Activated CD8-positive, alpha-beta T cell treated with anti-CD3 and anti-CD28 coated beads for 36 hours (primary cell): ENCODE results near the gene HYOU1. TPM values are rescaled to one million over a fixed set of nuclear protein-coding genes. Genes with fewer than 3 reads are reported as not detected.
A peak's percentile ranks its signal among the peaks of the same experiment; 100 is the strongest.
"Not testable (repeated sequence)": the region's sequence is repeated elsewhere in the genome, so short reads cannot be mapped to it uniquely, and the experiment has no call there.

Experiments used
- ATAC-seq: fragments of 200-7000 bp; cut with Tn5 transposase; one replicate; pipeline ENCODE4 v1.10.0; 2021; ENCODE audit warnings: mild to moderate bottlenecking, moderate library complexity
- CTCF ChIA-PET: fragments of 350-600 bp; sonication (Branson Sonifier 250); formaldehyde crosslinking; loops from one replicate; lab custom pipeline; 2021; ENCODE audit warnings: antibody characterized with exemption; lab: Charles Lee
- POLR2A ChIA-PET: fragments of 350-600 bp; sonication (Branson Sonifier 250); formaldehyde crosslinking; loops from one replicate; lab custom pipeline; 2021; ENCODE audit warnings: antibody characterized with exemption; lab: Charles Lee
- DNase-seq: peaks from one replicate; pipeline ENCODE4 v3.0.0-alpha.2; 2020
- H3K27ac Mint-ChIP-seq: one replicate; pipeline ENCODE4 v1.8.0; 2021; ENCODE audit warnings: mild to moderate bottlenecking, mixed read lengths
- H3K27me3 Mint-ChIP-seq: one replicate; pipeline ENCODE4 v1.8.0; 2021; ENCODE audit warnings: mixed read lengths
- H3K36me3 Mint-ChIP-seq: one replicate; pipeline ENCODE4 v1.8.0; 2021; ENCODE audit warnings: low read depth, mixed read lengths
- H3K4me1 Mint-ChIP-seq: one replicate; pipeline ENCODE4 v1.8.0; 2021; ENCODE audit warnings: low read depth, mixed read lengths
- H3K4me3 Mint-ChIP-seq: one replicate; pipeline ENCODE4 v1.8.0; 2021; ENCODE audit warnings: mild to moderate bottlenecking, moderate library complexity, mixed read lengths
- H3K9me3 Mint-ChIP-seq: one replicate; pipeline ENCODE4 v1.8.0; 2021; ENCODE audit warnings: mixed read lengths
- intact Hi-C: fragments of 100-400 bp; cut with micrococcal nuclease; formaldehyde crosslinking; loops from one replicate; pipeline ENCODE4 v1.10.0; 2022
- total RNA-seq, 2 experiments: library from RNA; stranded (reverse); gene quantifications; one replicate each; pipeline ENCODE4 v1.2.3, GENCODE V29; 2021
- TF ChIP-seq, protein P1 (sequence below): fragments of 200-600 bp; IDR thresholded peaks from one replicate; pipeline ENCODE4 v1.8.0; 2022; ENCODE audit warnings: antibody characterized with exemption, mild to moderate bottlenecking

The HYOU1 gene
- total RNA-seq, 2 experiments from 2014 or later = 92.4 to 101 TPM

DNA sequence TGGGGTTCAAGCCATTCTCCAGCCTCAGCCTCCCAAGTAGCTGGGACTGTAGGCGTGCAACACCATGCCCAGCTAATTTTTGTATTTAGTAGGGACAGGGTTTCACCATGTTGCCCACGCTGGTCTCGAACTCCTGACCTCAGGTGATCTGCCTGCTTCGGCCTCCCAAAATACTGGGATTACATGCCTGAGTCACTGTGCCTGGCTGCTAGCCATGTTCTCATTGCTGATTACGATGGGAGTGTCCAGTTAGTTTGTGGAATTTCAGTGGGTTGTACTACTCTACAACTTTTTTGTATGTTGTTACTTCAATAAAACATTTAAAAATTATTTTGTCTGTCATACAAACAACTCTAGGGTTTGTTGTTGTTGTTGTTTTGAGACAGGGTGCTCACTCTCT is 5.8 kb upstream of the HYOU1 start:
- H3K27me3 Mint-ChIP-seq = no peaks in the 10 kb centered on the region
- H3K27ac Mint-ChIP-seq = no peak overlapping the region
- H3K4me1 Mint-ChIP-seq = peaks cover 28% of the 10 kb centered on the region
- intact Hi-C loops = no loop called here
- DNase-seq (no peak), ATAC-seq (no peak)
- ChIA-PET POLR2A (no interaction called here), CTCF (no interaction called here)
- TF ChIP-seq, protein P1, sequence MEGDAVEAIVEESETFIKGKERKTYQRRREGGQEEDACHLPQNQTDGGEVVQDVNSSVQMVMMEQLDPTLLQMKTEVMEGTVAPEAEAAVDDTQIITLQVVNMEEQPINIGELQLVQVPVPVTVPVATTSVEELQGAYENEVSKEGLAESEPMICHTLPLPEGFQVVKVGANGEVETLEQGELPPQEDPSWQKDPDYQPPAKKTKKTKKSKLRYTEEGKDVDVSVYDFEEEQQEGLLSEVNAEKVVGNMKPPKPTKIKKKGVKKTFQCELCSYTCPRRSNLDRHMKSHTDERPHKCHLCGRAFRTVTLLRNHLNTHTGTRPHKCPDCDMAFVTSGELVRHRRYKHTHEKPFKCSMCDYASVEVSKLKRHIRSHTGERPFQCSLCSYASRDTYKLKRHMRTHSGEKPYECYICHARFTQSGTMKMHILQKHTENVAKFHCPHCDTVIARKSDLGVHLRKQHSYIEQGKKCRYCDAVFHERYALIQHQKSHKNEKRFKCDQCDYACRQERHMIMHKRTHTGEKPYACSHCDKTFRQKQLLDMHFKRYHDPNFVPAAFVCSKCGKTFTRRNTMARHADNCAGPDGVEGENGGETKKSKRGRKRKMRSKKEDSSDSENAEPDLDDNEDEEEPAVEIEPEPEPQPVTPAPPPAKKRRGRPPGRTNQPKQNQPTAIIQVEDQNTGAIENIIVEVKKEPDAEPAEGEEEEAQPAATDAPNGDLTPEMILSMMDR = no peak
- H3K36me3 Mint-ChIP-seq = no peaks in the 10 kb centered on the region
- H3K9me3 Mint-ChIP-seq = no peaks in the 10 kb centered on the region
- no peak overlapping the region for H3K4me3 Mint-ChIP-seq

DNA sequence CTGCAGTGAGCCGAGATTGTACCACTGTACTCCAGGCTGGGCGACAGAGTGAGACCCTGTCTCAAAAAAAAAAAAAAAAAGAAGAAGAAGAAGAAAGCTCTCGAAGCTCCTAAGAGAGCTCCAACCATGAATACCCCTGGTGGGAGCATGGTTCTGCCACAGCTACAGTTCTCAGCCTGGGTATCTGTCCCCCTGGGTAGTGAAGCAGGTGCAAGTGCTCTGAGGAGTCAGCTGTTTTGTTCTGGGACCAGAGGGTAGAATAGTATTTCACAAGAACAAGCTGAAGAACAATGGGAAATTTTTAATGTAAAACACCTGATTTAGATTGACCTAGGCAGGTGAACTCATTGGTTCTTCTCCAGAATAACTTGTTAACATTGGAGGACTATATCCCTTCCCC is 4.3 kb upstream of the HYOU1 start:
- no peaks in the 10 kb centered on the region for H3K9me3 Mint-ChIP-seq
- CTCF ChIA-PET = interaction anchor here (0.7 to 1.1 kb wide), 2 partner anchors 18 to 135 kb away, joined by 3 read pairs; no protein-coding TSS in a partner anchor
- DNase-seq (no peak), ATAC-seq (no peak)
- no peaks in the 10 kb centered on the region for H3K36me3 Mint-ChIP-seq
- intact Hi-C loops = no loop called here
- H3K27me3 Mint-ChIP-seq = no peaks in the 10 kb centered on the region
- TF ChIP-seq, protein P1 = no peak
- peaks cover 22% of the 10 kb centered on the region for H3K4me1 Mint-ChIP-seq
- POLR2A ChIA-PET = interaction anchor here (0.6 to 1.8 kb wide), 4 partner anchors 10 to 1088 kb away, joined by 3 to 6 read pairs (median 4); partner anchors contain the start of gene HMBS
- H3K4me3 Mint-ChIP-seq = no peak overlapping the region
- H3K27ac Mint-ChIP-seq = no peak overlapping the region

DNA sequence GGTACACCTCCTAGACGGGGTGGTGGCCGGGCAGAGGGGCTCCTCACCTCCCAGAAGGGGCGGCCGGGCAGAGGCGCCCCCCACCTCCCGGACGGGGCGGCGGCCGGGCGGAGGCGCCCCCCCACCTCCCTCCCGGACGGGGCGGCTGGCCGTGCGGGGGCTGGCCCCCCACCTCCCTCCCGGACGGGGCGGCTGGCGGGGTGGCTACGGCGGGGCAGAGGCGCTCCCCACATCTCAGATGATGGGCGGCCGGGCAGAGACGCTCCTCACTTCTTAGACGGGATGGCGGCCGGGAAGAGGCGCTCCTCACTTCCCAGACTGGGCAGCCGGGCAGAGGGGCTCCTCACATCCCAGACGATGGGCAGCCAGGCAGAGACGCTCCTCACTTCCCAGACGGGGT is 2.1 kb upstream of the HYOU1 start:
- H3K27ac Mint-ChIP-seq, H3K9me3 Mint-ChIP-seq, CTCF ChIA-PET, intact Hi-C loops, DNase-seq, H3K27me3 Mint-ChIP-seq, H3K4me3 Mint-ChIP-seq, ATAC-seq: not testable (repeated sequence)
- POLR2A ChIA-PET = interaction anchor here (1.5 kb wide), 1 partner anchor 23 kb away, joined by 4 read pairs; no protein-coding TSS in a partner anchor
- Mint-ChIP-seq H3K4me1 (peaks cover 26% of the 10 kb centered on the region), H3K36me3 (peaks cover 20% of the 10 kb centered on the region)

DNA sequence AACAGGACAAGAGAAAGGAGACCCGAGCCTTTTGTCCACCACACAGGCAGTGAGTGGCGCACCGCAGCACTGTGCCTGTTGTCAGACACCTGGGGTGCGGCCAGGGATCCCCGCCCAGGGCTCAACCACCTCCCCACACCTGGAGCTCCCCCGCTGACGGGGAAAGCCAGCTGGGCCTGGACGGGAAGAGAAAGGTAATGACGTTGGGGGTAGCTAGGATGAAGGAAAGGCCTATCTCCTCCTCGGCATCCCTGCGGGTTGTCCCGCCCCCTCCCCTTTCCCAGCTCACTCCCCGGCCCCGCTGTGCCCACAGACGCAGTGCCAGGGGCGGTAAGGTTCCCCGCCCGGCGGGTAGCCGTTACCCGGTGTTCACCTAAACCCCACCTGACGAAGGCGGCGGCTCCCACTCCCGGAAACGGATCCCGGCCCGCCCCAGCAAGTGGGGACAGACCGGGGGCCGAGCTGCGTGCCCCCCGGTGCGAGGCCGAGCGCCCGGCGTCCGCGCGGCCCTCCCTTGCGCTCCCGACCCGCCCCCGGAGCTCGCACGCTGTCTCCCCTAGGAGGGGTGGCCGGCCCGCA is 495 bp downstream of the HYOU1 start:
- no peaks in the 10 kb centered on the region for H3K27me3 Mint-ChIP-seq

DNA sequence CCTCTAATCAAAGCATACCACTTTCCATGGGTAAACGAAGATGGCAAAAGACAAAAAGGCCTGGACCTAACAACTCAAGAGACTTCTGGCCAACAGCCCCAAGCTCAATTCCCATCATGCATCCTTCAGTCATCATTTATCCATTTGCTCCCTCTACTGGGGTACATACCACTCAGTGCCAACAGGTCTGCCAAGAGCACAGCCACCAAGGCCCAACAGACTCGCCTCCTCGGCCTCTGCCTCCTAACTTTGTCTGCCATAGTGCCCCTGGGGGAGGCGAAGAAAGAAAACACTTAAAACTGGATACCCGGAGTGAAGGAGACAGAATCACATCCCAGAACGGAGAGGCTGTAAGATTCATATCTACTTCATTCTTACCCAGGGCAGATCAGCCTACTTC is 1.1 kb downstream of the HYOU1 start:
- H3K36me3 Mint-ChIP-seq = peaks cover 47% of the 10 kb centered on the region
- TF ChIP-seq, protein P1 = peak; percentile 33
- ATAC-seq (no peak), DNase-seq (peak; percentile 30)
- peaks cover 43% of the 10 kb centered on the region for H3K4me1 Mint-ChIP-seq
- intact Hi-C loops = no loop called here
- H3K9me3 Mint-ChIP-seq = no peaks in the 10 kb centered on the region
- POLR2A ChIA-PET = interaction anchor here (0.7 to 3.7 kb wide), 21 partner anchors 8 to 147 kb away, joined by 3 to 26 read pairs (median 8); partner anchors contain the start of genes C2CD2L, CENATAC, RPS25 and SLC37A4
- no peaks in the 10 kb centered on the region for H3K27me3 Mint-ChIP-seq
- peak overlapping the region; percentile 87 for H3K27ac Mint-ChIP-seq
- CTCF ChIA-PET = interaction anchor here (0.8 to 4.3 kb wide), 11 partner anchors 8 to 265 kb away, joined by 3 to 18 read pairs (median 5); partner anchors contain the start of genes HMBS, SLC37A4 and VPS11
- H3K4me3 Mint-ChIP-seq = peak overlapping the region; percentile 86

More for the DNA sequence above, 495 bp downstream of the HYOU1 start:
- H3K4me1 Mint-ChIP-seq = peaks cover 39% of the 10 kb centered on the region
- ChIA-PET POLR2A (interaction anchor here (0.6 to 3.7 kb wide), 27 partner anchors 9 to 208 kb away, joined by 3 to 26 read pairs (median 6); partner anchors contain the start of genes C2CD2L, CENATAC, HINFP and RPS25), CTCF (interaction anchor here (0.6 to 4.3 kb wide), 7 partner anchors 9 to 116 kb away, joined by 3 to 18 read pairs (median 5); partner anchors contain the start of genes SLC37A4 and VPS11)
- H3K4me3 Mint-ChIP-seq = peak overlapping the region; percentile 86
- peaks cover 42% of the 10 kb centered on the region for H3K36me3 Mint-ChIP-seq
- TF ChIP-seq, protein P1 = no peak
- H3K27ac Mint-ChIP-seq = peak overlapping the region; percentile 95
- H3K9me3 Mint-ChIP-seq = no peaks in the 10 kb centered on the region
- peak; percentile 51 for DNase-seq
- peak; percentile 1 for ATAC-seq
- intact Hi-C loops = no loop called here
